ENCODE data around the gene NCL. TPM values are rescaled to one million over a fixed set of nuclear protein-coding genes. Genes with fewer than 3 reads are reported as not detected.
A peak's percentile ranks its signal among the peaks of the same experiment; 100 is the strongest.

NCL gene
- total RNA-seq, 6 experiments from 2014 or later, result 503 to 649 (median 589) TPM

DNA sequence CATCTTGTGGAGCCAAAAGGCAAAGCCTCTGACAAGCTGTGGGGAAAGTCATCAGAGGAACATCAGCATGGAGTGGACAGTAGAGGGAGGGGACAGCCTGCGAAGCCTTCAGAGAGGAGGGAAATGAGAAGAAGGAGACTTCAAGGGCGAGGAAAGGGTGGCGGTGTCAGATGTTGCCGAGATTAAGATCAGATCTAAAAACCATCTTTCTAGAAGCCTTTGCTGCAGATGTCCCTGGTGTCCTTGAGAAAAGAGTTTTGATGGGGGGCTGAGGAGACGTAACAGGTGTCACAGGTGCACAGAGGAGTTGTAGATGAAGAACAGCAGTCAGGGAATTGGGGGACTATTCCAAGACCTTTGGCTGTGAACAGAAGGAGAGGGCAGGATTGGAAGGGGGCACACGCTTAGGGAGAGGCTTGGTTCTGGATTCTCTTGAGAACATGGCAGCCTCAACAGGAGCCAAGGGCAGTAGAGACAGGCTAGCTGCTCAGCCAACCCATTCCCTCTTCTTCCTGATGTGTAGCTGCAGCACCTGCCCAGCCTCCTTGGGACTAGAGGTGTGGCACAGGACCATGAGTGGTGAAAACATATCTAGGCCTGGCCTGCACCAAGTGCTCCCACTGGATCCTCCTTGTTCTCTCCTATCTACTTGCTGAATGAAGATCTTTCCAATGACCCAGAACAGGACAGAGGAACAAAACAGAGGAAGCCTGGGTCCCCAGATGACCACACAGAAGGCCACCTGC, 22.7 kb upstream of the NCL start:
- Mint-ChIP-seq H3K4me1 (ENCODE audit: low read depth) (no peaks in the 10 kb centered on the region), H3K27ac (no peak overlapping the region), H3K4me3 (no peak overlapping the region), H3K36me3 (ENCODE audit: low read depth) (no peaks in the 10 kb centered on the region), H3K27me3 (ENCODE audit: insufficient read depth) (peaks cover 6% of the 10 kb centered on the region), H3K9me3 (no peaks in the 10 kb centered on the region; the same call in 1 of the 2 replicates)
- TF ChIP-seq, protein P1, sequence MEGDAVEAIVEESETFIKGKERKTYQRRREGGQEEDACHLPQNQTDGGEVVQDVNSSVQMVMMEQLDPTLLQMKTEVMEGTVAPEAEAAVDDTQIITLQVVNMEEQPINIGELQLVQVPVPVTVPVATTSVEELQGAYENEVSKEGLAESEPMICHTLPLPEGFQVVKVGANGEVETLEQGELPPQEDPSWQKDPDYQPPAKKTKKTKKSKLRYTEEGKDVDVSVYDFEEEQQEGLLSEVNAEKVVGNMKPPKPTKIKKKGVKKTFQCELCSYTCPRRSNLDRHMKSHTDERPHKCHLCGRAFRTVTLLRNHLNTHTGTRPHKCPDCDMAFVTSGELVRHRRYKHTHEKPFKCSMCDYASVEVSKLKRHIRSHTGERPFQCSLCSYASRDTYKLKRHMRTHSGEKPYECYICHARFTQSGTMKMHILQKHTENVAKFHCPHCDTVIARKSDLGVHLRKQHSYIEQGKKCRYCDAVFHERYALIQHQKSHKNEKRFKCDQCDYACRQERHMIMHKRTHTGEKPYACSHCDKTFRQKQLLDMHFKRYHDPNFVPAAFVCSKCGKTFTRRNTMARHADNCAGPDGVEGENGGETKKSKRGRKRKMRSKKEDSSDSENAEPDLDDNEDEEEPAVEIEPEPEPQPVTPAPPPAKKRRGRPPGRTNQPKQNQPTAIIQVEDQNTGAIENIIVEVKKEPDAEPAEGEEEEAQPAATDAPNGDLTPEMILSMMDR (IDR thresholded peaks at IDR 0.05), result no peak
- DNase-seq, result no peak

DNA sequence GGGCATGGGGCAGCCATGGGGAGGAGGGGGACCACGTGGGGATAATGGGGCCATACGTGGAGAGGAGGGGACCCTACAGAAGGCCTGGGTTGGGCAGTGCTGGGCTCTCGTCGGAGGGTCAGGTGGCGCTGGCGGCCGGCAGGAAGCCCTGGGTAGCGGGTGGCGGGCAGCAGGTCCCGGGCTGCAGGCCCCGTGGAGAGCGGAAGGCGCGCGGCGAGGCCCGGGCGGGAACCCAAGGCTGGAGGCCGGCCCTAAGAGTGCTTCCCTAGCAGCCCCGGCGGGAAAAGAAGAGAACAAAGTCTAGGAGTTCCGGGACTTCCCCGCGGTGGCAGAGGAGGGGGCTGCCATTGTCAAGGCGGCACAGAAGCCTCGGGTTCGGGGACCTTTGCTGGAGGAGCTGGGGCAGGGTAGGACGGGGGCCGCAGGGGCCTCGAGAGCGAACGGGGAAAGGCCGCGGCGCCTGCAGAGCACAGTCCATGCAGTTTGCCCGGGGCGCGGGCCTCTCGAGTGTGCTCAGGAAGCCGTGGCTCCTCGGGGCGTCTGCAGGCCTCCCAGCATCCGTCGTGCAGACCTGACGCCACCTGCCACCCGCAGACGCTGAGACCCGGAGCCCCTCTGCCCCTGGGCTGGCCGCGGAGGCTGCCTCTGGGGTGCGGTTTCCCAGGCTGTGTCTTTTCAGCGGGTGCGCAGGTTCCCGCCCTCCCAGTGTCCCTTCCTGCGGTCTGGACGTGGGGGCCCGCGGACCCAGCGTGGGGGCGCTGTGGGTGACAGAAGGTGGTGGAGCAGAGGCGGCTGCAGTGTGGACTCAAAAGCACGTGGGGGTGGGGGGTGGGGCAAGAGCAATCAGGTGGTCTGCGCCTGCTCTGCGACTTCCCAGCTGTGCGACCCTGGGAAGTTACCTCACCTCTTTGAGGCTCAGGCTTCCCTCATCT, 19.4 kb upstream of the NCL start:
- Mint-ChIP-seq H3K27ac (peak overlapping the region; percentile 61; the same call in 1 of the 2 replicates), H3K4me1 (ENCODE audit: low read depth) (no peaks in the 10 kb centered on the region), H3K4me3 (peak overlapping the region; percentile 31; the same call in 1 of the 2 replicates), H3K9me3 (no peaks in the 10 kb centered on the region), H3K36me3 (ENCODE audit: low read depth) (no peaks in the 10 kb centered on the region), H3K27me3 (ENCODE audit: insufficient read depth) (peaks cover 9% of the 10 kb centered on the region)
- TF ChIP-seq, protein P1 (IDR thresholded peaks at IDR 0.05), result no peak
- DNase-seq, result no peak

DNA sequence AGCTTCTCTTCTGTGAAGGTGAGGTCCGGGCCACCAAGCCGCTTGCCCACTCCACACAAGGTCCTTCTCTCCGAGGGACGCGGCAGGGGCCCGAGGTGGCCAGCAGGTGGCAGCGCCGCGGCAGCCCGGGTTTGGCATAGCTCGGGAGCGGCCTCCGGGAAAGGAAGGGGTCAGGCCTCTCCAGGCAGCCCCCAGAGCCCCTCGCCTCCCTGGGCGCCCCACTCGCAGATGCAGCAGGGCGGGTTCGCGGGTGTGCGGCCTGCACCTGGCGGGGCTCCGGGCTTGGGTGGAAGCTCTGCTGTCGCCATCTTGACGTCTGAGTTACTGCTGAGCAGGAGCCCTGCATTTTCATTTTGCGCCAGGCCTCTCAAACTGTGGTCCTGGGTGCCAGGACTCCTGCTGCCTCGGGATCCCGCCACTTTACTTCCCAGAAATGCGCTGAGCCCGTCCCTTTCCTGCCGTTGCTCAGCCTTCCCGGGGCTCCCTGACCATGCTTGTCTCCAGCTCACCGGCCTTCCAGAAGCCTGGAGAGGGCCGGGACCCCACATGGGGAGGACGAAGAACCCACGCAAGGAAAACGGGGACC, 18.6 kb upstream of the NCL start:
- Mint-ChIP-seq H3K9me3 (no peaks in the 10 kb centered on the region), H3K27ac (peak overlapping the region; percentile 61; the same call in 1 of the 2 replicates), H3K27me3 (ENCODE audit: insufficient read depth) (peaks cover 9% of the 10 kb centered on the region), H3K4me1 (ENCODE audit: low read depth) (no peaks in the 10 kb centered on the region), H3K36me3 (ENCODE audit: low read depth) (no peaks in the 10 kb centered on the region), H3K4me3 (peak overlapping the region; percentile 31; the same call in 1 of the 2 replicates)
- TF ChIP-seq, protein P1 (IDR thresholded peaks at IDR 0.05), result peak; percentile 93
- DNase-seq, result peak; percentile 42

DNA sequence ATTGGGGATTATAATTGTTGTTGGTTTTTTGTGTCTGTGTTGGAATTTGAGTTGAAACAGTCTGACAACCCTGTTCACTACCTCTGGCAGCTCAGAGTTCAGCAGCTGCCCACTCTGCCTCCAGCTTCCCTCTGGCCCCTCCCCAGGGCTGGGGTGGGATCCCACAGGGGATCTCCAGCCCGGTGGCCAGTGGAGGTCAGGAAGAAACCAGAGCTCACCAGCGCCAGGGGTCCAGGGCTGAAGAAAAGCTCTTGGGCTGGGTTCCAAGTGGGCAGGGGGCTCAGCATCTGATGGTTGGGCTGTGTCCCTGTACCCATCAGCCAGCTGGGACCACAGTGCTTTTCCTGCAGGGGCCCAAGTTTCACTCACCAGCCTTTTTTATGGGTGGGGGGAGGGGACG, 16.5 kb upstream of the NCL start:
- DNase-seq, result no peak
- H3K27me3 Mint-ChIP-seq (ENCODE audit: insufficient read depth), result peaks cover 6% of the 10 kb centered on the region; the same call in 1 of the 2 replicates
- H3K27ac Mint-ChIP-seq, result no peak overlapping the region
- TF ChIP-seq, protein P1 (IDR thresholded peaks at IDR 0.05), result no peak
- H3K4me1 Mint-ChIP-seq (ENCODE audit: low read depth), result no peaks in the 10 kb centered on the region
- no peaks in the 10 kb centered on the region for H3K9me3 Mint-ChIP-seq
- no peaks in the 10 kb centered on the region for H3K36me3 Mint-ChIP-seq (ENCODE audit: low read depth)
- H3K4me3 Mint-ChIP-seq, result no peak overlapping the region

DNA sequence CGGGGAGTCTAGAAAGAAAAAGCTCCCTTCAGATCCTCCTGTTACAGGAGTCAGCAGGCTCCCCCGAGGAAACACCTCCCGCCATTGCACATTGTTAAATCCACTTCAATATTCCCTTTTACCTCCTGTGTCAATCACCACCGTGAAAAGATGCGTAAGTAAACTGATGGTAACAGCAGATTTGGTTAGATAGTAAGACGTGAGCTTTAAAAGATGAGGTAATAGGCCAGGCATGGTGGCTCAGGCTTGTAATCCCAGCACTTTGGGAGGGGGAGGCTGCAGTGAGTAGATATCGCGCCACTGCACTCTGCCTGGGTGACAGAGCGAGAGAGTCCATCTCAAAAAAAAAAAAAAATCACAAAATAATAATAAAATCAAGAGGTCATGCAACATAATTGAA, 15.2 kb upstream of the NCL start:
- H3K27me3 Mint-ChIP-seq (ENCODE audit: insufficient read depth), result peaks cover 7% of the 10 kb centered on the region; the same call in 1 of the 2 replicates
- TF ChIP-seq, protein P1 (IDR thresholded peaks at IDR 0.05), result no peak
- DNase-seq, result no peak
- no peak overlapping the region for H3K4me3 Mint-ChIP-seq
- no peaks in the 10 kb centered on the region for H3K4me1 Mint-ChIP-seq (ENCODE audit: low read depth)
- H3K27ac Mint-ChIP-seq, result no peak overlapping the region
- H3K9me3 Mint-ChIP-seq, result no peaks in the 10 kb centered on the region
- H3K36me3 Mint-ChIP-seq (ENCODE audit: low read depth), result no peaks in the 10 kb centered on the region

All from HFFc6 (cell line).